IPS-18c (cell line): Measurements from ENCODE around the gene ATP2C2.
A peak's percentile ranks its signal among the peaks of the same experiment; 100 is the strongest.

Experiments used
- H3K4me3 ChIP-seq: 2 replicates; pipeline ENCODE4 v1.7.0; 2013; ENCODE audit warnings: low read depth, mild to moderate bottlenecking, low read length, moderate library complexity; ENCODE audit not compliant: insufficient read depth
- H3K9me3 ChIP-seq: one replicate; pipeline ENCODE4 v1.6.1; 2013; ENCODE audit warnings: mild to moderate bottlenecking, low read length, moderate library complexity; ENCODE audit not compliant: control insufficient read depth, insufficient read depth

The ATP2C2 gene

GRCh38 chr16:84485255-84486010, 117.1 kb downstream of the ATP2C2 start:
- H3K9me3 ChIP-seq, result no peaks in the 10 kb centered on the region
- no peak overlapping the region for H3K4me3 ChIP-seq

GRCh38 chr16:84486126-84486525, 117.8 kb downstream of the ATP2C2 start:
- Histone ChIP-seq H3K4me3 (no peak overlapping the region), H3K9me3 (no peaks in the 10 kb centered on the region)

GRCh38 chr16:84486551-84487235, 118.4 kb downstream of the ATP2C2 start:
- no peaks in the 10 kb centered on the region for H3K9me3 ChIP-seq

GRCh38 chr16:84487358-84487757, 119.0 kb downstream of the ATP2C2 start:
- Histone ChIP-seq H3K9me3 (no peaks in the 10 kb centered on the region), H3K4me3 (no peak overlapping the region)

More at GRCh38 chr16:84486551-84487235, 118.4 kb downstream of the ATP2C2 start:
- H3K4me3 ChIP-seq, result no peak overlapping the region

DNA sequence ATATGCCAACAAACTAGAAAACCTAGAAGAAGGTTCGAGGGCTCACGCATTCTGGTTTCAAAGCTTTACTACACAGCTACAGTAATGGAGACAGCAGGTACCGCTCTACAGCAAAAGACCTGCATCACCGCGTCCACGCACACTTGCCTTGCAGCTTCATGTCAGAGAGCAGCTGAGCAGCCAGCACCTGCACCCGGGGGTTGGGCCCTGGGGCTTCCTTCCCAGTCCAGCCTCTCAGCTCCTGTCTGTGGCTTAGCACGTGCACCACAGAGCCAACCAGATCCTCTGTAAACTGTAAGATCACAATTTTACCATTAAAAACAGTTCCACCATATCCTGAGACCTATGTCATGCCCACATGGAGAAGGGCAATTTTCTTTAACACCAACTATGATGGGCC, 120.8 kb downstream of the ATP2C2 start:
- no peak overlapping the region for H3K4me3 ChIP-seq
- H3K9me3 ChIP-seq, result no peaks in the 10 kb centered on the region

GRCh38 chr16:84495506-84495905, 127.2 kb downstream of the ATP2C2 start:
- no peak overlapping the region for H3K4me3 ChIP-seq
- H3K9me3 ChIP-seq, result no peaks in the 10 kb centered on the region

- H3K4me3 ChIP-seq, result no peak overlapping the region
- peaks cover 2% of the 10 kb centered on the region for H3K9me3 ChIP-seq
These were observed 128.7 kb downstream of the ATP2C2 start for GRCh38 chr16:84496991-84497390.

DNA sequence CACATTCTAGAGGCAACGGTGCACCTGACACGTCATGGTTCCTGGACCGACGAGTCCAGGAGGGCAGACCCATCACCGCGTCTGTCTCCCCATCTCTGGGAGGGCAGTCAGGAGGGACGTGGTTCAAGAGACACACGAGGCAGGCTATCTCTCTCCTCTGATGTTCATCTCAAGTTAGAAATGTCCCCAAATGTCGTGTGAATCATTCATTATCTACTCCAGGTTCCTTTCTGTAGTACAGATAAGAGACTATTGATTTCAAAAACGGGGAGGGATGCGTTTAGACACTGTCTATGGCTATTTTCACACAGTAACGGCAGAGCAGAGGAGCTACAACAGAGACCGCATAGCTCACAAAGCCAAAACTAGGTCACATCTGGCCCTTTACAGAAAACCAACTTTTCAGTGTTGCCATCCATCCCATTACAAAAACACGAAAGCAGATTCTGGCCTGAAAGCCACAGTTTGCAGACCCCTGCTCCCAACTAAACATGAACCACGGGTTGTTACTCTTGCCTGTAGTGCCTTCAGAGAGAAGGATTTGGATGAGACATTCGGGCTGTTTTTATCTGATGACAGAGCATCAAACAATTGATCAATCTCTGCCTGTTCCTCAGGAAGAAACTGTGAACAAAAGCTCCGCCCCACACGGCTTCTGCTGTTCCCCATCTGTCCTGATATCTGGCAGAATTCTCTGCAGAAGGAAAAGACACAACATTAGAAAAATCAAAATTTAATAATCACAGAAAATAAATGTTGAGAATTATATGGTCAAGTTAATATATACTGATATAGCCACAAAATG, 129.3 kb downstream of the ATP2C2 start:
- Histone ChIP-seq H3K9me3 (peaks cover 2% of the 10 kb centered on the region), H3K4me3 (no peak overlapping the region)

- H3K4me3 ChIP-seq, result no peak overlapping the region
- H3K9me3 ChIP-seq, result peaks cover 2% of the 10 kb centered on the region
These were observed 129.9 kb downstream of the ATP2C2 start for GRCh38 chr16:84498223-84498610.

DNA sequence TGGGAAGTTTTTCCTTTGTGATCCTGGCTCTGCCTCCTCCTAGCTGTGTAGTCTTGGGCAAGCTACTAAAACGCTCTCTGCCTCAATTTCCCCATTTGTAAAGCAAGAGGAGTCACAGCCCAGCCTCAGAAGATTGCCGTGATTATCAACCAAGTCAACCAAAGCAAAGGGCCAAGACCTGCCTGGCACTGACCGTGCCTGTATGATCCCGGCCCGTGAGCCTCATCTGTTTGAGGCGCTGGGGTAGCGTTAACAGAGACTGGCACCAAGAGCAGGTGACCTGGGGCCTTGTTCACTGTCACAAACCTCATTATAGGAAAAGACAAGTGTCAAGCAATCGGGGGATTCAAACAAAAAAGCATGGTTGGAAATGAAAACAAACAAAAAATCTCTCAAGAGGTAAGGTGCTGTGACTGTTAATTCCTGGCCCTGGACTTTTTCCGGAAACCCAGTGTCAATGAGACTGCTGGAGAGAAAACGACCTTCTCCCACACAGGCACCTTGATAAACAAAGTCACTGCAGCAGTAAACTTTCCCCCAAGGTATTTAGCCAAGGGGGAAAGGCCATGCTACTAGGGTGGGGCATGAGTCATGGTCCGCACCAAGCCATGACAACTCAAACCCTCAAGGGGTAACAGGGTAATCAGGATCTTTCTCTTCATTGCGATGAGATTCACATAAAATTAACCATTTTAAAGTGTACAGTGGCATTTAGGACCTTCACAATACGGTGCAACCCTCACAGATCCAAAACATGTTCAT, 130.7 kb downstream of the ATP2C2 start:
- peaks cover 2% of the 10 kb centered on the region for H3K9me3 ChIP-seq
- H3K4me3 ChIP-seq, result no peak overlapping the region

DNA sequence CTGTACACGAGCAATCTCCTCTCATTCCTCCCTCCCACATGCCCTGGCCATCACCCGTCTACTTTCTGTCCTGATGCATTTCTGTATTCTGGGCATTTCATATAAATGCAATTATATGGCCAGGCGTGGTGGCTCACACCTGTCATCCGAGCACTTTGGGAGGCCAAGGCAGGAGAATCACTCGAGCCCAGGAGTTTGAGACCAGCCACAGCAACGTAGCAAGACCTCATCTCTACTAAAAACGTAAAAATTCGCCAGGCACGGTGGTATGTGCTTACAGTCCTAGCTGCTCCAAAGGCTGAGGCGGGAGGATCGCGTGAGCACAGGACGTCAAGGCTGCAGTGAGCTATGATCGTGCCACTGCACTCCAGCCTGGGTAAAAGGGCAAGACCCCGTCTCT, 131.3 kb downstream of the ATP2C2 start:
- Histone ChIP-seq H3K9me3 (peaks cover 4% of the 10 kb centered on the region), H3K4me3 (no peak overlapping the region)

GRCh38 chr16:84500531-84500930, 132.2 kb downstream of the ATP2C2 start:
- no peak overlapping the region for H3K4me3 ChIP-seq
- H3K9me3 ChIP-seq, result peaks cover 4% of the 10 kb centered on the region

DNA sequence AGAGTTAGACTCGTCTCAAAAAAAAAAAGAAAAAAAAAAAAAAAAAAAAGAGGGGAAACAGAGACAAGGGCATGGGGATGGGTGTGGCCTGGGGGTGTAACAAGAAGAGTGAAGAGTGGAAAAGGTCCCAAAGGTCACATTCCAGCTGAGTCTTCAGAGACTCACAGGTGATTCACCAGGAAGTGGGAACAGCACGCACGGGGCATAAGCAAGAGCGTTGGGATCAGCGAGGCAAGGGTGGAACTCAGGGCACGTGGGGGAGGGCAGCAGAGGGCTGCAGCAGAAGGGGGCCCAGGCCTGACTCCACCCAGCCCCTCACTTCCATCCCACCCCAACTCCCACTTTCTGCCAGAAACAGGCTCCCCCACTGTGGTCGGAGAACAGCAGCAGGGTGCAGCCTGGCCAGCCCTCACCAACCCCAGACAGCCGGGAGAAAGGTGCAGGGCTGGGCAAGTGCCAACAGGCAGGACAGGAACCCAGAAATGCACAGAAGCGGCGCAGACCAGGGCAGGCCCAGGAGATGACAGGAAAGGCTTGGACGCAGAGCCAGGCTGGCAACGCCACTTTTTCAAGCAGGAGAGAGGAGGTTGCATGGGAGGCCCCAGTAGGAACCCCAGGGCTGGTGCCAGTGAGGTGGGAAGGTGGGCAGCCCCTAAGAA, 132.9 kb downstream of the ATP2C2 start:
- no peak overlapping the region for H3K4me3 ChIP-seq
- H3K9me3 ChIP-seq, result peaks cover 4% of the 10 kb centered on the region

- Histone ChIP-seq H3K4me3 (no peak overlapping the region), H3K9me3 (peaks cover 4% of the 10 kb centered on the region)
These were observed 133.7 kb downstream of the ATP2C2 start for GRCh38 chr16:84502075-84502474.

DNA sequence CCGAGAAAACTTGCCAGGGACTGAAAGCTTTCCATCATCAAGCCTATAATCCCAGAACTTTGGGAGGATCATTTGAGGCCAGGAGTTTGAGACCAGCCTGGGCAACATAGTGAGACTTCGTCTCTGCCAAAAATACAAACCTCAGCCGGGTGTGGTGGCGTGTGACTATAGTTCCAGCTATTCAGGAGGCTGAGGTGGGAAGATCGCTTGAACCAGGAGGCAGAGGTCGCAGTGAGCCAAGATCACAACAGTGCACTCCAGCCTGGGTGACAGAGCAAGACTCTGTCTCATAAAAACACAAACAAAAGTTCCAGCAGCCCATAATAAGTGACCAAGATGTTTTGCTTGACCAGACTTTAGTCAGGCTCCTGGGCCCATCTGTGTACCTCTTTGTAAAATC, 134.2 kb downstream of the ATP2C2 start:
- peaks cover 4% of the 10 kb centered on the region for H3K9me3 ChIP-seq
- no peak overlapping the region for H3K4me3 ChIP-seq

- H3K4me3 ChIP-seq, result peak overlapping the region; percentile 97
- peaks cover 4% of the 10 kb centered on the region for H3K9me3 ChIP-seq
These were observed 135.5 kb downstream of the ATP2C2 start for GRCh38 chr16:84503751-84504395.
